Nephron (organoid): Measurements from ENCODE around the gene SLC38A10.

Source experiments
- H3K27ac Mint-ChIP-seq, 3 experiments: 2 replicates each; pipeline ENCODE4 v1.8.0; 2020; ENCODE audit warnings: mixed read lengths in 3 of 3, mild to moderate bottlenecking in 2 of 3, moderate library complexity in 1 of 3
- H3K27me3 Mint-ChIP-seq: 2 replicates; pipeline ENCODE4 v1.8.0; 2021; ENCODE audit warnings: low read depth, mild to moderate bottlenecking, moderate library complexity, mixed read lengths
- H3K36me3 Mint-ChIP-seq: 2 replicates; pipeline ENCODE4 v1.8.0; 2020; ENCODE audit warnings: low read depth, mixed read lengths
- H3K4me1 Mint-ChIP-seq: 2 replicates; pipeline ENCODE4 v1.8.0; 2020; ENCODE audit warnings: mixed read lengths
- H3K4me3 Mint-ChIP-seq, 3 experiments: 2 replicates each; pipeline ENCODE4 v1.8.0; 2020; ENCODE audit warnings: mild to moderate bottlenecking in 3 of 3, mixed read lengths in 3 of 3, moderate library complexity in 2 of 3
- H3K9me3 Mint-ChIP-seq: 2 replicates; pipeline ENCODE4 v1.8.0; 2020; ENCODE audit warnings: mixed read lengths
- TF ChIP-seq, protein P1 (sequence below), 3 experiments: fragments of 200-600 bp; sonication (generic); IDR thresholded peaks; one replicate each; pipeline ENCODE4 v1.5.0; 2021; ENCODE audit warnings: antibody characterized with exemption in 3 of 3; ENCODE audit not compliant: unreplicated experiment in 3 of 3

The SLC38A10 gene

DNA sequence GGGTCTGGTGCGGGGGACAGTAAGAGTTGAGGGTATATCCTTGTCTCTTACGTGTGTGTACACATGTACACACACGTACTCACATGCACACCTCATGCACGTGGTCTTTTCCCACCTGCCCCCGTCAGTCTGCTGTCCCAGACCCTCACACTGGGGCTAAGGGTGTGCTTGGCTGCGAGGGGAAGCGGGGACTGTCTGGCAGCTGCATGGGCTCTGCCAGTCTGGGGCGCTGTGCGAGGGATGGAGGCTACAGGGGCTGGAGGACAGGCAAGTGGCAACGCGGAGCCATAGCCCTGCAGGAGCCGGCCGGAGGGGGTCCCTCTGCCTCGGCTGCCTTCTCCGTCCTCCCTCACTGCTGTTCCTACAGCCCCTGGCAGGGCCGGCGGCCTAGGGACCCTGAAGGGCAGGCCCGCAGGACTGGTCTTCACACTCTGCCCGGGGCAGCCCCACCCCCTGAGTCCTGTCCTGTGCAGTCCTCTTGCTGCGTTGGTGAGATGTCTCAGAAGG, 20.8 kb upstream of the SLC38A10 start:
- H3K36me3 Mint-ChIP-seq: no peaks in the 10 kb centered on the region
- no peak overlapping the region for H3K4me3 Mint-ChIP-seq
- peaks cover 31% of the 10 kb centered on the region for H3K4me1 Mint-ChIP-seq
- TF ChIP-seq, protein P1, sequence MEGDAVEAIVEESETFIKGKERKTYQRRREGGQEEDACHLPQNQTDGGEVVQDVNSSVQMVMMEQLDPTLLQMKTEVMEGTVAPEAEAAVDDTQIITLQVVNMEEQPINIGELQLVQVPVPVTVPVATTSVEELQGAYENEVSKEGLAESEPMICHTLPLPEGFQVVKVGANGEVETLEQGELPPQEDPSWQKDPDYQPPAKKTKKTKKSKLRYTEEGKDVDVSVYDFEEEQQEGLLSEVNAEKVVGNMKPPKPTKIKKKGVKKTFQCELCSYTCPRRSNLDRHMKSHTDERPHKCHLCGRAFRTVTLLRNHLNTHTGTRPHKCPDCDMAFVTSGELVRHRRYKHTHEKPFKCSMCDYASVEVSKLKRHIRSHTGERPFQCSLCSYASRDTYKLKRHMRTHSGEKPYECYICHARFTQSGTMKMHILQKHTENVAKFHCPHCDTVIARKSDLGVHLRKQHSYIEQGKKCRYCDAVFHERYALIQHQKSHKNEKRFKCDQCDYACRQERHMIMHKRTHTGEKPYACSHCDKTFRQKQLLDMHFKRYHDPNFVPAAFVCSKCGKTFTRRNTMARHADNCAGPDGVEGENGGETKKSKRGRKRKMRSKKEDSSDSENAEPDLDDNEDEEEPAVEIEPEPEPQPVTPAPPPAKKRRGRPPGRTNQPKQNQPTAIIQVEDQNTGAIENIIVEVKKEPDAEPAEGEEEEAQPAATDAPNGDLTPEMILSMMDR (IDR thresholded peaks at IDR 0.05; ENCODE audit: unreplicated experiment in 3 of 3): no peak
- no peak overlapping the region for H3K27ac Mint-ChIP-seq
- H3K9me3 Mint-ChIP-seq: no peaks in the 10 kb centered on the region
- H3K27me3 Mint-ChIP-seq: peaks cover 8% of the 10 kb centered on the region

DNA sequence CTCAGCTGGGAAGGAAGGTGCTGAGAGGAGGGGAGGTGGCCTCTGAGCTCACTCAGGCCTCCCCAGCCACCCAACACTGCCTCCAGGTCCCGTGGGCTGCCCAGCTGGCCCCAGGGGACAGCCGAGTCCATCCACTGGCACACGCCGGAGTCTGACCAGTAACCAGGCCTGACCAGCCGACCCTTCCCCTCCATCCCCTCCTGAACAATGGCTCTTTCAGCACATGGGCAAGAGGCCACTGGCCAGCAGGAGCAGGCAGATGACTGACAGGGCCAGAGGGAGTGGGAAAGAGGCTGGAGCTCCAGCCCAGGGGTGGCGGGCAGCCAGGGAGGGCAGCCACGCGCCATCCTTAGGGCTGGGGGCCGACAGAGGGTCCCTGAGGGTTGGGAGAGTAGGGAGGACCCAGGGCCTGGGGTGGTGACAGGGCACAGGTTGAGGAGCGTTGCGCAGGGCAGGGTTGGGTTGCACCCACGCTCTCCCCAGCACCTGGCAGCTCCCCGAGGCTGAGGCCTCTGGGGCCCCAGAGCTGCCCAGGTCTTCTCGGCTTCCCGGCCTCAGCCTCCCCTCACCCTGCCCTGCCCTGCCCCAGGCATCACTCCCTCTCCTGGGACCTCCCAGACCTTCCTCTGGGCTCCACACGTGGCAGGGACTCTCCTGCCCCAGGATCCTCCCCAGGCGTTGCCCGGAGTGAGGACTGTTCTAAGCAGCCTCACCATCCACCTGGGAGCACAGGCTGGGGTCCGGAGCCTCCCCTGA, 20.2 kb upstream of the SLC38A10 start:
- no peaks in the 10 kb centered on the region for H3K9me3 Mint-ChIP-seq
- H3K36me3 Mint-ChIP-seq: no peaks in the 10 kb centered on the region
- no peak overlapping the region for H3K4me3 Mint-ChIP-seq
- H3K4me1 Mint-ChIP-seq: peaks cover 34% of the 10 kb centered on the region
- H3K27ac Mint-ChIP-seq: no peak overlapping the region
- peaks cover 5% of the 10 kb centered on the region for H3K27me3 Mint-ChIP-seq
- TF ChIP-seq, protein P1 (IDR thresholded peaks at IDR 0.05; ENCODE audit: unreplicated experiment in 3 of 3): no peak

GRCh38 chr17:81314398-81315081, 19.4 kb upstream of the SLC38A10 start:
- H3K4me1 Mint-ChIP-seq: peaks cover 36% of the 10 kb centered on the region
- peaks cover 5% of the 10 kb centered on the region for H3K27me3 Mint-ChIP-seq
- no peaks in the 10 kb centered on the region for H3K9me3 Mint-ChIP-seq
- H3K27ac Mint-ChIP-seq: no peak overlapping the region
- H3K36me3 Mint-ChIP-seq: no peaks in the 10 kb centered on the region
- TF ChIP-seq, protein P1 (IDR thresholded peaks at IDR 0.05; ENCODE audit: unreplicated experiment in 3 of 3): no peak
- H3K4me3 Mint-ChIP-seq: no peak overlapping the region

DNA sequence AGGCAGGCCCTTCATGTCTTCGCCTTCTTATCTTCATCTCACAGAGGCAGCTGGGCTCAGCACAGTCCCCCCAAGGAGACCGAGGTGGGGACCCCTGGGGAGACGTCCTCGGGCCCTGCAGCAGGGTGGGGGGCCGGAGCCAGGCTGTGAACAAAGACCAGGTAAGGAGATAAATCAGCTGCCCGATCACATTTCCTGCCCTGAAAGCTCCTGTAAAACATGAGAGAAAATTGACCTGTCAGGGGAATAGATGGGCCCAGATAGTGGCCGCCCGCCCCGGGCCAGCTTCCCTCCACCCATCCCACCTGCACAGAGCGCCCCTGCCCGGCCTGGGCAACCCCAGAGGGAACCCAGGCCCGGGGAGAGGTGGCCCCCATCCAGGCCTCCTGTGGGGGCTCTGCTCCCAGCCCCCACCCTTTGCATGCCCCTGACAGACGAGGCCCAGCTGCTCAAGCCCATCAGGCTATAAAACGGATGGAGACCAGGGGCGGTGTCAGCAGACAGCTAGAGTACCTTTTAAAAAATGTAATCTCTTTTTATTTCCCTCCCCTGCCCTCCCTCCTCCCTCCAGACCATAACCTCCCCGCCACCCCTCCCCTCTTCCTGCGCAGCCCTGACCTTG, 18.8 kb upstream of the SLC38A10 start:
- Mint-ChIP-seq H3K9me3 (no peaks in the 10 kb centered on the region), H3K27ac (no peak overlapping the region), H3K36me3 (no peaks in the 10 kb centered on the region), H3K4me1 (peaks cover 42% of the 10 kb centered on the region), H3K4me3 (no peak overlapping the region), H3K27me3 (peaks cover 5% of the 10 kb centered on the region)
- TF ChIP-seq, protein P1 (IDR thresholded peaks at IDR 0.05; ENCODE audit: unreplicated experiment in 3 of 3): no peak

- peaks cover 35% of the 10 kb centered on the region for H3K4me1 Mint-ChIP-seq
- TF ChIP-seq, protein P1 (IDR thresholded peaks at IDR 0.05; ENCODE audit: unreplicated experiment in 3 of 3): no peak
- no peak overlapping the region for H3K4me3 Mint-ChIP-seq
- H3K27me3 Mint-ChIP-seq: no peaks in the 10 kb centered on the region
- no peaks in the 10 kb centered on the region for H3K9me3 Mint-ChIP-seq
- peak overlapping the region in 1 of 3 experiments; percentile 48 for H3K27ac Mint-ChIP-seq
- H3K36me3 Mint-ChIP-seq: no peaks in the 10 kb centered on the region
These were observed 17.7 kb upstream of the SLC38A10 start for GRCh38 chr17:81312624-81313325.
